NB4 (cell line): ENCODE measurements around the gene WDR33.

ENCODE experiments used
- DNase-seq: peaks from one replicate; pipeline ENCODE4 v3.0.0; 2010; ENCODE audit warnings: low read depth
- H3K4me3 ChIP-seq: one replicate; pipeline ENCODE4 v1.5.1; 2011; ENCODE audit warnings: mild to moderate bottlenecking, low read depth, low read length, moderate library complexity
- MYC ChIP-seq: IDR thresholded peaks from 2 replicates; pipeline ENCODE4 v1.6.1; 2011; ENCODE audit warnings: low read depth, low read length
- POLR2A ChIP-seq: IDR thresholded peaks from 2 replicates; pipeline ENCODE4 v1.6.1; 2011; ENCODE audit warnings: mild to moderate bottlenecking; ENCODE audit not compliant: insufficient read length; ENCODE audit errors: extremely low read depth
- TF ChIP-seq, protein P1 (sequence below): IDR thresholded peaks from one replicate; pipeline ENCODE4 v1.5.1; 2012; ENCODE audit warnings: low read depth, low read length
- TF ChIP-seq, protein P2 (sequence below): IDR thresholded peaks from 2 replicates; pipeline ENCODE4 v1.6.1; 2011; ENCODE audit warnings: low read depth, low read length

WDR33 gene

DNA sequence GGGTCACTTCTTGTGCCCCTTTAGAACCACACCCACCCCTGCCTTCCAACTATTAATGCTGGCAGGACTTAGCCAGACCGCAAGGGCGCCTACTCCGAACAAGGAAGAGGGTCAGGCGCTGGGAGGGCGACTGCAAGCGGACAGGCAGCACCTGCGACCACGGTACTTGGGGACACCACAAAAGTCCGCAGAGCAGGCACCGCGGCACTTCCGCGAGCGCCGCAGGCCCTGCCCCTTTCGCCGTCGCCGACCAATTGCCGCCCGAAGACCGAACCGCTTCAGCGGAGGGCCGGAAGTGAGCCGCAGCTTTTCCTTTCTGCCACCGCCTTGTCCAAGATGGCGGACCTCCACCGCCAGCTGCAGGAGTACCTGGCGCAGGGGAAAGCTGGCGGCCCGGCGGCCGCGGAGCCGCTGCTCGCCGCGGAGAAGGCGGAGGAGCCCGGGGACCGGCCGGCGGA, 109.7 kb downstream of the WDR33 start, which contains the start of gene SFT2D3:
SFT2D3 (plus strand) TSS at position 305 of the 458 bp plus-strand sequence; CDS start at position 337, 32 bp downstream.
- H3K4me3 ChIP-seq: peak within 1 kb of the TSS; percentile 82
- TF ChIP-seq, protein P1, sequence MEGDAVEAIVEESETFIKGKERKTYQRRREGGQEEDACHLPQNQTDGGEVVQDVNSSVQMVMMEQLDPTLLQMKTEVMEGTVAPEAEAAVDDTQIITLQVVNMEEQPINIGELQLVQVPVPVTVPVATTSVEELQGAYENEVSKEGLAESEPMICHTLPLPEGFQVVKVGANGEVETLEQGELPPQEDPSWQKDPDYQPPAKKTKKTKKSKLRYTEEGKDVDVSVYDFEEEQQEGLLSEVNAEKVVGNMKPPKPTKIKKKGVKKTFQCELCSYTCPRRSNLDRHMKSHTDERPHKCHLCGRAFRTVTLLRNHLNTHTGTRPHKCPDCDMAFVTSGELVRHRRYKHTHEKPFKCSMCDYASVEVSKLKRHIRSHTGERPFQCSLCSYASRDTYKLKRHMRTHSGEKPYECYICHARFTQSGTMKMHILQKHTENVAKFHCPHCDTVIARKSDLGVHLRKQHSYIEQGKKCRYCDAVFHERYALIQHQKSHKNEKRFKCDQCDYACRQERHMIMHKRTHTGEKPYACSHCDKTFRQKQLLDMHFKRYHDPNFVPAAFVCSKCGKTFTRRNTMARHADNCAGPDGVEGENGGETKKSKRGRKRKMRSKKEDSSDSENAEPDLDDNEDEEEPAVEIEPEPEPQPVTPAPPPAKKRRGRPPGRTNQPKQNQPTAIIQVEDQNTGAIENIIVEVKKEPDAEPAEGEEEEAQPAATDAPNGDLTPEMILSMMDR: no peak
- TF ChIP-seq POLR2A (peak; percentile 95), MYC (peak; percentile 84)
- TF ChIP-seq, protein P2, sequence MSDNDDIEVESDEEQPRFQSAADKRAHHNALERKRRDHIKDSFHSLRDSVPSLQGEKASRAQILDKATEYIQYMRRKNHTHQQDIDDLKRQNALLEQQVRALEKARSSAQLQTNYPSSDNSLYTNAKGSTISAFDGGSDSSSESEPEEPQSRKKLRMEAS: peak; percentile 73
- peak; percentile 98 for DNase-seq

DNA sequence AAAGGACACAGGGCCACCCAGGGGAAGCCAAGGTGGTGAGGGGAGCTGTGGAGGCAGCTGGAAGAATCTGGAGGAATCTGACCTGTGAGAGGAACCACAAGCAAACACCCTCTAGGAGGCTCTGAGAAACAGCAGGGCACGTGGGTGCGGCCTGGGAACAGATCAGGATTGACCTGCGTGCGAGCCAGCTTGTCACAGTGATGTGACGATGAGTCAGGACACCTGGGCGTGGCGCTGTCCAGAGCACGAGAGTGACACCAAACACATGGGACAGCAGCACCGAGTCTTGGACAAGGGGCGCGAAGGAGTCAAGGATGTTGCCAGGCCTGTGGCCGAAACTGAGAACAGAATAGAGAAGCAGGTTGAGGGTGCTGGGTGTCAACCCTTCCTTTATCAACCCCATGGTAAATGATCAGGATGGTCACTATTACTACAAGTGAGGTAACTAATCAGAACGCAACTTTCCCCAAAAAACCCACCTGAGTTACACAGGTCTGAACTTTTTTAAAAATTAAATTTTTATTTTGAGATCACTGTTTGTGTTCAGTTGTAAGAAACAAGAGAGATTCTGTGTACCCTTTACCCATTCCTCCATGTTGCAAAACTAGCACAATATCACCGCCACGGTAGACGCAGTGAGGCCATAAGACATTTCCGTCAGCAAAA, 110.3 kb downstream of the WDR33 start:
- peak overlapping the region; percentile 82 for H3K4me3 ChIP-seq
- TF ChIP-seq POLR2A (no peak), MYC (no peak)
- TF ChIP-seq, protein P1: no peak
- TF ChIP-seq, protein P2: no peak
- peak; percentile 57 for DNase-seq

DNA sequence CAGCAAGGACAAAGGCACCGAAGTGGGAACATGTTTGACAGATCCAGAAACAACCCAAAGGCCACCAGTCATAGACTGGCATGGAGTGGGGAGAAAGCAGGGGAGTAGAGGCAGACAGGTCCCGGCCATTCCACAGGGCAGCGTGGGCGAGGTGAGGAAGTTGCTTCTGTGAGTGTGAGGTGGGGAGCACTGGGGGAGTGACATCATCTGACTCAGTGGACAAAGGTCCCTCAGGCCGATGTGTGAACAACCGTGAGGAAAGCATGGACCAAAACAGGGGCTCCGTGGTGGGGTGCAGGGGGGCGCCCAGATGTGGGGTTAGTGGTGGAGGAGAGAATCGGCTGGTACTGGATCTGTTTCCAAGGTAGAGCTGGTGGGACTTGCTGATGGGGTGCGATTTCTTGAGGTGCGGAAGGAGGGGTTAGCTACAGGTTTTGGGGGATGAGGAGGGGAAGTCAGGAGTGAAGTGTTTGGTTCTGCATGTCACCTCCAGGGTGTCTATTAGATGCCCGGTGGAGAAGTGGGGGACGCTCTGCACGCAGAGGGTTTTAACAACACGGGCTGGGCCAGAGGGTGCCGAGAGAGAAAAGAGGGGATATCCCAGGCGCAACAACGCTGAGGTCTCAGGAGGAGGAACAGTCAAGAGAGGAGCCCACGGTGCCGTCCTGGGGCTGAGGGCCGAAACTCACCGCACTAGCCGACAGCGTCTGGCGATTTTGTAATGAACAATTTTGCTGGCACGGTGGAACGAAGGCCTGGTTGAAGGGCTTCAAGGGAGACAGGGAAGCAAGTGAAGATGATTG, 112.2 kb downstream of the WDR33 start:
- no peak for TF ChIP-seq POLR2A
- TF ChIP-seq, protein P2: no peak
- TF ChIP-seq, protein P1: no peak
- DNase-seq: no peak

DNA sequence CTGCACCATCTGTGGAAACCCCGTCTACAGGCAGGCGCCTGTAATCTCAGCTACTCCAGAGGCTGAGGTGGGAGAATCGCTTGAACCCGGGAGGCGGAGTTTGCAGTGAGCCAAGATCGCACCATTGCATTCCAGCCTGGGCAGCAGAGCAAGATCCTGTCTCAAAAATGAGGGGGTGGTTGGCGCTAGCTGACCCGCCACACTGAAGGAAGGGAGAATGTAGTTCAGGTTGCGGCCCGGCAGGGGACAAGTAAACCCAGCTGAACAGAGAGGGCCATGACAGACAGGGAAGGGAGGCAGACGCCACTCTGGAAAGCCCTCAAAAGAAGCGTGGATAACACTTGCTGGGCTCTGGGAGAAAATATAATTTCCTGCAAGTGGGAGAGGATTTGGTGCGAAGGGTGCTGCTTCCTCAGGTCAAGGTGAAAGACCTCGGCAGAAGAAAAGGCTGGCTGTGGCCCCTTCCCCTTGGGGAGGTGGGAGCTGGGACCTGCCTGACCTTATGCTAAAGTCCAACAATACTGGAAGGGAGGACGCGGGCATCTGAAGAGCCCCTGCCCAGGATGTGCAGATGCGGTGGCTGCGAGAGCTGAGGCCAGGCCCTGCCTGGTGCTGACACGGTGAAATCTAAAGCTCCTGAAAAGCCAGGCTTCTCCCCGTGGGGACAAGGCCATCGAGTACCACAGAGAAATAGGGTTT, 113.3 kb downstream of the WDR33 start:
- no peak for TF ChIP-seq MYC
- TF ChIP-seq POLR2A: no peak
- TF ChIP-seq, protein P1: no peak
- TF ChIP-seq, protein P2: no peak
- no peak for DNase-seq
- no peak overlapping the region for H3K4me3 ChIP-seq

More for the DNA sequence above, 112.2 kb downstream of the WDR33 start:
- no peak overlapping the region for H3K4me3 ChIP-seq

DNA sequence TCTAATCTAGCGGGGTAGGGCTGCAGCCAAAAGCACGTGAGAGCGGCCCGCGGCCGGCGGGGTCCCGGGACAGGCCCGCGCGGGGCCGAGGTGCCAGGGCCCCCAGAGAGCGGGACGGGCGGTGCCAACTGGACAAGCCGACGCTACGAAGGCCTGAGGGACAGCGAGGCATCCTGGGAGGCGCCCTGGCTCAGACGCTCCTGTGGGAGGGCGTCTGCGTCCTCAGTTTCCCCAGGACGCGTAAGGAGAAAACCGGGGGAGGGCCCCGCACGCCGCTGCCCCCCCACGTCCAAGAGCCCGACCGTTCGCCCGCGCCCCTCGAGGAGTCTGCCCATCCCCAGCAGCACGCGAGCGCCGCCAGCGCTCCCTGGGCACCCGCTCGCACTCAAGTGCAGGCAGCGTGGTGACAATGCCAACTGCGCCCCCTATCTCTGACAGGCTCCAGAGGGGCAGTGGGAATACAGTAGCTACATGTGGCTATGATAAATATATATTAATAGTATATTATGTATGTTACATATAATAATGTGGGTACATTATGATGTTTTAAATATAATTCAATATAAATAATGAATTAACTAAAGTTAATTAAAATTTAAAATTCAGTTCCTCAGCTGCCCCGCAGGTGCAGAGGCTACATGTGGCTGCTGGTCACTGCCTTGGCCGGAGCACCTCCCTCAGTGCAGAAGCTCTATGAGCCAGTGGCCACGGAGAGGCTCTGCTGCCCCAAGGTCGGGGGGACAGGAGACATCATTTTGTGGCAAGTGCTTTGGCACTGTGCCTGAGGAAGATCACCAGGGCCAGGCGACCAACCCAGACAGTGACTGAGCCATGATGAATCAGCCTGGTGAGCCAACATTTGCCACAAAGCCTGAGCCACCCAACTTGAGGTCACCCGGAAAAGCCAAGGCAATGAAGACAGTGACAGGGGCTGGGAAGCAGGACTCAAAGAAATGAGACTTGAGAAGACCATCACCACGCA, 115.2 kb downstream of the WDR33 start:
- H3K4me3 ChIP-seq: no peak overlapping the region
- peak; percentile 27 for DNase-seq
- no peak for TF ChIP-seq POLR2A
- TF ChIP-seq, protein P1: peak; percentile 5
